Esophagus squamous epithelium (tissue), 4 donors: ENCODE data around the gene SHFL.

Source experiments
- POLR2A ChIP-seq, 4 donors: fragments of 450-650 bp; IDR thresholded peaks; one replicate each; pipeline ENCODE4 v1.6.1; 2017; ENCODE audit warnings: antibody characterized with exemption in 4 of 4, mild to moderate bottlenecking in 4 of 4, moderate library complexity in 3 of 4
- TF ChIP-seq, protein P1 (sequence below), 6 experiments: fragments of 450-650 bp in 4 of 6; fragments of 200-600 bp in 2 of 6; sonication (generic) in 2 of 6; IDR thresholded peaks; one replicate each; pipeline ENCODE4 v1.5.1; 2016 to 2019; ENCODE audit warnings: antibody characterized with exemption in 6 of 6, mild to moderate bottlenecking in 4 of 6, moderate library complexity in 4 of 6

DNA sequence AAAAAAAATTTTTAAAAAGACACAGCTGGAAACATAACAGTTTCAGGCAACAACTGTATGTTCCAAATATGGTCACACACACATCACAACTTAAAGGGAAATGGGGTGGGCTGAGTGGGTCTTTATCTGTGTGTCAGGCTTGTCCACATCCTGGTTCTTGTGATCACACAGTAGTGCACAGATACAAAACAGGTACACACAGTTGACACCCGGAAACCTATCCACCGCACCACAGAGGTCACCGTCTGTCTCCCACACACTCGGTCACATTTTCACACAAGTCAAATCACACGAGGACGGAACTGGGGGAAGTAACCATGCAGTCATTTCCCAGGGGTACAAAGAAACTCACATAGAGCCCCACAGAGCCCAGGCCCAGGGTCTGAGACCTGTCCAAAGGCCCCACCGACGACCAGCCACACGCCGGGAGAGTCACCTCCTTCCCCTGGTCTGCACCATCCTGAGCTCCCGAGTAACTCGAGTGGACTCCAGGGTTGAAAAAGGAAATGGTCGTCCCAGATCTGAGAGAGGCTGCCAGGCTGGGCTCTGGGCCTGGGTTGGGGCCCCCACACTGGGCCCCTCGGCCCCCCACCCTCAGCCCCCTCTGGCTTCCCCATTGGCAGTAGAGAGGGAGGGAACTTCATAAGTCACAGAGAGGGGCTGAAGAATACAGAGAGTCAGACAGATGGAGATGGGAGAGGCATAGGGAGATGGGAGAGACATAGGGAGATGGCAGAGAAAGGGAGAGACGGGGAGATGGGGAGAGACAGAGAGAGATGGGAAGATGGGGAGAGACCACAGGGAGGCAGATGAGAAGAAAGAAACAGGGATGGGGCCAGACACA, 18.8 kb downstream of the SHFL start:
- TF ChIP-seq, protein P1, sequence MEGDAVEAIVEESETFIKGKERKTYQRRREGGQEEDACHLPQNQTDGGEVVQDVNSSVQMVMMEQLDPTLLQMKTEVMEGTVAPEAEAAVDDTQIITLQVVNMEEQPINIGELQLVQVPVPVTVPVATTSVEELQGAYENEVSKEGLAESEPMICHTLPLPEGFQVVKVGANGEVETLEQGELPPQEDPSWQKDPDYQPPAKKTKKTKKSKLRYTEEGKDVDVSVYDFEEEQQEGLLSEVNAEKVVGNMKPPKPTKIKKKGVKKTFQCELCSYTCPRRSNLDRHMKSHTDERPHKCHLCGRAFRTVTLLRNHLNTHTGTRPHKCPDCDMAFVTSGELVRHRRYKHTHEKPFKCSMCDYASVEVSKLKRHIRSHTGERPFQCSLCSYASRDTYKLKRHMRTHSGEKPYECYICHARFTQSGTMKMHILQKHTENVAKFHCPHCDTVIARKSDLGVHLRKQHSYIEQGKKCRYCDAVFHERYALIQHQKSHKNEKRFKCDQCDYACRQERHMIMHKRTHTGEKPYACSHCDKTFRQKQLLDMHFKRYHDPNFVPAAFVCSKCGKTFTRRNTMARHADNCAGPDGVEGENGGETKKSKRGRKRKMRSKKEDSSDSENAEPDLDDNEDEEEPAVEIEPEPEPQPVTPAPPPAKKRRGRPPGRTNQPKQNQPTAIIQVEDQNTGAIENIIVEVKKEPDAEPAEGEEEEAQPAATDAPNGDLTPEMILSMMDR (IDR thresholded peaks at IDR 0.05) = no peak
- TF ChIP-seq POLR2A (IDR thresholded peaks at IDR 0.05) = peak in 1 of 4 donors; percentile 26
